ENCODE data around the gene PCED1A.

GRCh38 chr20:2825761-2826160 is 14.7 kb downstream of the PCED1A start:
- TF ChIP-seq CTCF (IDR thresholded peaks at IDR 0.05) (no peak), POLR2A (IDR thresholded peaks at IDR 0.05) (no peak)

Data from ovary (tissue), 3 donors.